CD4-positive, alpha-beta memory T cell (primary cell): ENCODE measurements around the gene A4GALT. TPM values are rescaled to one million over a fixed set of nuclear protein-coding genes. Genes with fewer than 3 reads are reported as not detected.

Source experiments
- CTCF ChIA-PET: fragments of 350-600 bp; sonication (Branson Sonifier 250); formaldehyde crosslinking; loops from one replicate; lab custom pipeline; 2021; ENCODE audit warnings: inconsistent platforms; ENCODE audit not compliant: partially characterized antibody; lab: Charles Lee
- POLR2A ChIA-PET: fragments of 350-600 bp; sonication (Branson Sonifier 250); formaldehyde crosslinking; loops from one replicate; lab custom pipeline; 2021; ENCODE audit not compliant: partially characterized antibody; lab: Charles Lee
- DNase-seq, 5 donors: peaks; one replicate each; pipeline versions ENCODE4 v3.0.0 to v3.0.0-alpha.2; 2020 to 2022; ENCODE audit warnings: mixed read lengths in 1 of 5
- H3K27ac ChIP-seq: one replicate; pipeline ENCODE4 v1.7.0; 2013; ENCODE audit warnings: low read depth, low read length
- H3K27me3 ChIP-seq: 2 replicates; pipeline ENCODE4 v1.7.0; 2013; ENCODE audit warnings: mild to moderate bottlenecking, low read length, moderate library complexity; ENCODE audit not compliant: insufficient read depth
- H3K36me3 ChIP-seq: 2 replicates; pipeline ENCODE4 v1.7.0; 2013; ENCODE audit warnings: mild to moderate bottlenecking, low read length, moderate library complexity; ENCODE audit not compliant: insufficient read depth
- H3K4me1 ChIP-seq: 2 replicates; pipeline ENCODE4 v1.7.0; 2013; ENCODE audit warnings: mild to moderate bottlenecking, low read length, moderate library complexity; ENCODE audit not compliant: insufficient read depth
- H3K4me3 ChIP-seq, 2 donors: one replicate each; pipeline ENCODE4 v1.7.0; 2013; ENCODE audit warnings: low read length in 2 of 2, mild to moderate bottlenecking in 1 of 2
- H3K9me3 ChIP-seq, 2 donors: one replicate each; pipeline ENCODE4 v1.7.0; 2013; ENCODE audit warnings: low read length in 2 of 2, control low read depth in 1 of 2; ENCODE audit not compliant: control insufficient read depth in 1 of 2
- H3K27ac Mint-ChIP-seq, 7 donors: one replicate each; pipeline ENCODE4 v1.8.0; 2020 to 2021; ENCODE audit warnings: mixed read lengths in 7 of 7, mild to moderate bottlenecking in 6 of 7, inconsistent platforms in 3 of 7, moderate library complexity in 3 of 7
- H3K27me3 Mint-ChIP-seq, 2 donors: one replicate each; pipeline ENCODE4 v1.8.0; 2020 to 2021; ENCODE audit warnings: mixed read lengths in 2 of 2
- H3K36me3 Mint-ChIP-seq, 2 donors: one replicate each; pipeline ENCODE4 v1.8.0; 2020 to 2021; ENCODE audit warnings: mixed read lengths in 2 of 2, inconsistent platforms in 1 of 2, mild to moderate bottlenecking in 1 of 2
- H3K4me1 Mint-ChIP-seq, 4 donors: one replicate each; pipeline ENCODE4 v1.8.0; 2020 to 2021; ENCODE audit warnings: mixed read lengths in 4 of 4, mild to moderate bottlenecking in 1 of 4
- H3K4me3 Mint-ChIP-seq, 8 donors: one replicate each; pipeline ENCODE4 v1.8.0; 2020 to 2021; ENCODE audit warnings: mixed read lengths in 8 of 8, mild to moderate bottlenecking in 7 of 8, moderate library complexity in 6 of 8, inconsistent platforms in 3 of 8
- H3K9me3 Mint-ChIP-seq, 8 donors: one replicate each; pipeline ENCODE4 v1.8.0; 2020 to 2021; ENCODE audit warnings: mixed read lengths in 8 of 8, mild to moderate bottlenecking in 5 of 8, inconsistent platforms in 3 of 8, moderate library complexity in 1 of 8
- intact Hi-C: fragments of 100-400 bp; cut with micrococcal nuclease; formaldehyde crosslinking; loops from one replicate; pipeline ENCODE4 v1.15.1; 2023
- polyA plus RNA-seq, 2 donors: library from polyadenylated mRNA; unstranded; fragments of 300-500 nt; fragmentation: Illumina TruSeq; gene quantifications; one replicate each; pipeline ENCODE4 v1.2.3, GENCODE V29; 2021
- total RNA-seq, 2 experiments: library from RNA; stranded (reverse); gene quantifications; one replicate each; pipeline ENCODE4 v1.2.3, GENCODE V29; 2021

A4GALT gene
- total and polyA plus RNA-seq, 4 experiments from 2014 or later, result 0.15 TPM; not detected in 3

DNA sequence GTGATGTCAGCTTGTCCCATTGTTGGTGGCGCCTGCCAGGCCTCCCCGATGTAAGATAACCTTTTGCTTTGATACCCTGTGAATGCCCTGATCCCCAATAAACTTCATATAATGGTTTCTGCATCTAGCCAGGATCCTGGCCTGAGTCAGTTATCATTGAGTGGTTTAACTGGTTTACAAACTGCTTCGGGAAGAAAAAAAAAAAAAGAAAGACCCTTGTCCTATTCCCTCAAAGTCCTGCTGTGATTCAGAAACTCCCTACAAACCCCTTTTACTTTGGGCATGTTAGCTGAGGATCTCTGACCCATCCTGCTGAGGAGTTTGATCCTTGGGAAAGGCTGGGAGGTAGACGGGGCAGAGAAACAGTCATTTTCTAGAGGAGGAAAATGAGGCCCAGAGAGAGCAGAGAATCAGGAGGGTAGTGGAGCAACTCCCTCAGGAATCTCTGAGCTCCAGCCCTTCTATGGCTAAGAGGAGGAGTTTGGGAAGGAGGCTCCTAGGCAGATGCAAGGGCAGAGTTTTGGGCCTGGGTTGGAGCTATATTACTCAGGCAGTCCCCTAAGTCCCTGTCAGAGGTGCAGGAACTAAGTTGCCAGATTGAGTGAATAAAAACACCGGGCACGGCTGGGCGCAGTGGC, 66.1 kb downstream of the A4GALT start:
- Mint-ChIP-seq H3K4me1 (no peaks in the 10 kb centered on the region), H3K27ac (no peak overlapping the region), H3K27me3 (peaks cover 2 to 3% of the 10 kb centered on the region in 2 donors), H3K9me3 (no peaks in the 10 kb centered on the region), H3K4me3 (no peak overlapping the region), H3K36me3 (no peaks in the 10 kb centered on the region)
- Histone ChIP-seq H3K27ac (no peak overlapping the region), H3K27me3 (no peaks in the 10 kb centered on the region), H3K4me1 (peaks cover 4% of the 10 kb centered on the region), H3K36me3 (no peaks in the 10 kb centered on the region), H3K9me3 (no peaks in the 10 kb centered on the region), H3K4me3 (no peak overlapping the region)
- CTCF ChIA-PET, result interaction anchor here (2.1 kb wide), 1 partner anchor 9 kb away, joined by 7 read pairs; no protein-coding TSS in a partner anchor
- POLR2A ChIA-PET, result interaction anchor here (0.9 kb wide), 1 partner anchor 10 kb away, joined by 4 read pairs; no protein-coding TSS in a partner anchor
- intact Hi-C loops, result no loop called here
- DNase-seq, result no peak

DNA sequence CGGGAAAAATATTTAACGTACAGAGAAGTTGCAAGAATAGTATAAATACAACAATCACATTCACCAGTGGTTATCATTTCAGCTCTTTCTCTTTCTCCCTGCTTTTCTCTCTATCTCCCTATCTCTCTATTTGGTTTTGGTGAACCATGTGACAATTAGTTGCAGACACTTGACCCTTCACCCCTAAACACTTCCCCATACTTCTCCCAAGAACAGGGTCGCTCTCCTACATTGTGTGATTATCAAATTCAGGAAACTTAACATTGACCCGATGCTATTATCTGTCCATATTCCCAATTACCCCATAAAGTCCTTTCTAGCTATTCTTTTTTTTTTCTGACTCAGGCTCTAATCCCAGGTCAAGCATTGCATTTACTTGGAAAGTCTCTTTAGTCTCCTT, 66.7 kb downstream of the A4GALT start:
- H3K36me3 Mint-ChIP-seq, result no peaks in the 10 kb centered on the region
- no peaks in the 10 kb centered on the region for H3K9me3 Mint-ChIP-seq
- no peaks in the 10 kb centered on the region for H3K36me3 ChIP-seq
- intact Hi-C loops, result no loop called here
- DNase-seq, result no peak
- H3K27ac ChIP-seq, result no peak overlapping the region
- CTCF ChIA-PET, result interaction anchor here (2.1 kb wide), 1 partner anchor 9 kb away, joined by 7 read pairs; no protein-coding TSS in a partner anchor
- H3K4me3 ChIP-seq, result no peak overlapping the region
- no peaks in the 10 kb centered on the region for H3K9me3 ChIP-seq
- H3K27me3 Mint-ChIP-seq, result peaks cover 2 to 3% of the 10 kb centered on the region in 2 donors
- no peaks in the 10 kb centered on the region for H3K27me3 ChIP-seq
- peak overlapping the region in 1 of 8 donors; percentile 55 for H3K4me3 Mint-ChIP-seq
- POLR2A ChIA-PET, result interaction anchor here (0.9 to 1.9 kb wide), 2 partner anchors 10 to 40 kb away, joined by 4 to 7 read pairs; partner anchors contain the start of gene POLDIP3
- H3K4me1 ChIP-seq, result peaks cover 5% of the 10 kb centered on the region
- no peaks in the 10 kb centered on the region for H3K4me1 Mint-ChIP-seq
- H3K27ac Mint-ChIP-seq, result peak overlapping the region in 1 of 7 donors; percentile 11

DNA sequence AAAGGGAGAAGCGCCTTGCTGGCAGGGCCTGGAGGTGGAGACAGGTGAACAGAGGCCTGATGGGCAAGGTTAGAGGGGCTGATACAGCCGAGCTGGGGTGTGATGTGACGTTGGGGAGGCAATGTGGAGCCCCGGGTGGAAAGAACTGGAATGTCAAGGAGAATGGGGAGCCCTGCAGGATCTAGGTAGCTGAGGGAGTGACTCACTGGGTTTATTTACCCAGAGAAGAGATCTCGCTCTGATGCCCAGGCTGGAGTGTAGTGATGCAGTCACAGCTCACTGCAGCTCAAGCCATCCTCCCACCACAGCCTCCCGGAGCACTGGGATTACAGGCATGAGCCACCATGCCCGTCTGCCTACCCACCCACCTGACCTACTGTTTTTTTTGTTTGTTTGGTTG, 69.5 kb downstream of the A4GALT start:
- peaks cover 29% of the 10 kb centered on the region for H3K4me1 ChIP-seq

DNA sequence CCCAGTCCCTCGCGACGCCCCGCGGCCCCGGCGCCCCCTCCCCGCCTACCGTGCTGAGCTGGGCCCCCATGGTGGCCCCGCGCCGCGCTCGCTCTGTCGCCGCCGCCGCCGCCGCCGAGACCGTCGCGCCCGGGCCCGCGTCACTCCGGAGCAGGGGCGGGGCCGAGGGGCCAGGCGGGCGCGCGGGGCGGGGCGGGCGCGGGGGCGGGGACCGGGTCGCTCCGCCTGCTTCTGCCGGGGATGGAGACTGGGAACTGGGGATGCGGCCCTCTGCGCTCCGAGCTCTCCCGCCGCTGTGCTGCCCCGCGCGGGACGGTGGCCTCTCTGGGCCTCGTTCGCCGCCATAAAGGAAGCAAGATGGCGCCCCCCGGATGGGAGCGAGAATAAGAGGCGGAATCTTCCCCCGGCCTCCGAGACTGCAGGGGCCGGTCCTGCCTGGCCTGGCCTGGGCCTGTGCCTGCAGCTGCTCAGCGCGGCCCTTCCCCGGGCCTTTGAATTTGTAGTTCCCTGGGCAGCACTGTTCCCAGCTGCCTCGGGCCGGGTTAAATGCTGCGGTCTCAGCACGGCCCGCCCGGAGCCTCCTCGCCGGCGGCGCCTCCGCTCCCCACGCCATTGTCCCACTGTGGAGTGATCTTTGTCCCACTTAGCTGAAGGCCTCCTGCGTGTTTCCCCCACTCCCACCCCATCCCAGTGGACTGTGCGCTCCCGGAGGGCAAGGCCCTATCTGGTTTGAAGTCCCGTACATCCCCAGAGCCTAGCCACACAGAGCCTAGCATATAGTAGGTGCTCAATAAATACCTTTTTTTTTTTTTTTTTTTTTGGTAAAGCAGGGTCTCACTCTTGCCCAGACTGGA, 71.2 kb downstream of the A4GALT start, which contains the start of gene CYB5R3:
Gene CYB5R3 (minus strand): TSS at position 147 of the 854 bp plus-strand sequence. CDS start 77 bp downstream, at position 70.
- Mint-ChIP-seq H3K27ac (peak within 1 kb of the TSS; percentile 90 to 100 (median 100)), H3K36me3 (peaks cover 0 to 2% of the 10 kb centered on the region in 2 donors), H3K9me3 (peaks cover 0 to 2% (median 0%) of the 10 kb centered on the region in 8 donors), H3K27me3 (peaks cover 2% of the 10 kb centered on the region in 2 donors), H3K4me1 (peaks cover 10 to 42% (median 25%) of the 10 kb centered on the region in 4 donors), H3K4me3 (peak within 1 kb of the TSS; percentile 98 to 100 (median 99))
- intact Hi-C loops, result loop anchor here (1.0 kb wide), 2 partner anchors 34 to 208 kb away; partner anchors contain the start of gene ARFGAP3
- DNase-seq, result peak; percentile 68 to 77 (median 76)
- no peaks in the 10 kb centered on the region for H3K36me3 ChIP-seq
- no peaks in the 10 kb centered on the region for H3K9me3 ChIP-seq
- POLR2A ChIA-PET, result interaction anchor here (1.0 to 4.9 kb wide), 4 partner anchors 11 to 366 kb away, joined by 4 to 59 read pairs (median 5); partner anchors contain the start of genes PACSIN2 and POLDIP3
- CTCF ChIA-PET, result interaction anchor here (1.3 to 5.3 kb wide), 3 partner anchors 11 to 28 kb away, joined by 3 to 18 read pairs (median 4); no protein-coding TSS in a partner anchor
- H3K27ac ChIP-seq, result peak within 1 kb of the TSS; percentile 69
- H3K4me1 ChIP-seq, result peaks cover 42% of the 10 kb centered on the region
- H3K27me3 ChIP-seq, result no peaks in the 10 kb centered on the region
- peak within 1 kb of the TSS; percentile 67 to 86 for H3K4me3 ChIP-seq

More for the DNA sequence above, 69.5 kb downstream of the A4GALT start:
- Mint-ChIP-seq H3K9me3 (peaks cover 0 to 2% (median 0%) of the 10 kb centered on the region in 8 donors), H3K27me3 (peaks cover 2% of the 10 kb centered on the region in 2 donors), H3K4me1 (peaks cover 5 to 27% (median 16%) of the 10 kb centered on the region in 4 donors), H3K27ac (peak overlapping the region in 2 of 7 donors; percentile 78), H3K4me3 (peak overlapping the region in 3 of 8 donors; percentile 52 to 72 (median 56)), H3K36me3 (peaks cover 0 to 2% of the 10 kb centered on the region in 2 donors)
- no peak for DNase-seq
- ChIA-PET POLR2A (interaction anchor here (4.9 kb wide), 1 partner anchor 36 kb away, joined by 59 read pairs; the partner anchor contains the start of gene POLDIP3), CTCF (interaction anchor here (0.5 to 5.3 kb wide), 2 partner anchors 29 to 125 kb away, joined by 4 to 18 read pairs; no protein-coding TSS in a partner anchor)
- no peak overlapping the region for H3K4me3 ChIP-seq
- intact Hi-C loops, result no loop called here
- H3K36me3 ChIP-seq, result no peaks in the 10 kb centered on the region
- no peaks in the 10 kb centered on the region for H3K27me3 ChIP-seq
- H3K27ac ChIP-seq, result no peak overlapping the region
- no peaks in the 10 kb centered on the region for H3K9me3 ChIP-seq

DNA sequence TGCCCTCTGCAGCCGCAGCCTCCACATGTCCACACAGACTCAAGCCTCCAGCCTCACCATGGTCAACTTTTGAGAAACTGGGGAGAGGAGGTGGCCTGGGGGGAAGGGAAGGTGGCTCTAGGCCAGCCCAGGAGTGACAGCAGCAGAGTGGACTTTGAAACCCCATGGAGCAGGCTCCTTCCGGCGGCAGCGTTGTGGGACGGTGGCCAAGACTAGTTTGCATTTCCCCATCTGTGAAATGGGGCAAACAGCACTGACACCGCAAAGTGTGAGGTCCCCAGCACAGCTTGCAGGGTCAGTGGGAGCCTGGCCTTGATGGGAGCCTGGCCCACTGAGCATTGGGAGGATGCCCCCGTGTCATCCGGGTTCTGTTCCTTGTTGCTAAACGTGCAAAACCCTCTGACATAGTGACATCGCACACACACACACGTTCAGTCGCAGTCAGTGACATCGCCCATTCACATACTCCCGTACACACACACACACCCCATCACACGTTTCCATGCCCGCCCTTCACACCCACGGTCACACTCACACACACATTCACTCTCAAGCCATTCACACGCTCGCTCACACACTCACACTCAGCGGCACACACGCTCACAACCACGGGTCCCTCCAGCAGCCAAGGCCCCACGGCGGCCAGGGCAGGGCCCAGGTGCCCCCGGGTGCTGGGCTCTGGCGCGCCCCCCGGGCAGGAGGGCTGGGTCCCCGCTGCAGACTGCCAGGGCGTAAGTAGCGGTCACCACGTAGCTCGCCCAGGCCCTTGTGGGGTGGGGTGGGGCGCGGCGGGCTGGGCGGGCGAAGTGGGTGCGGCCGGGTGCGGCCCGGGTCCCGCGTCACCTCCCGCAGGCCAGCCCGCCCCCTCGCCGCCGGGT, 72.1 kb downstream of the A4GALT start:
- ChIA-PET POLR2A (interaction anchor here (1.0 to 4.9 kb wide), 4 partner anchors 12 to 366 kb away, joined by 4 to 59 read pairs (median 5); partner anchors contain the start of genes PACSIN2 and POLDIP3), CTCF (interaction anchor here (1.3 to 5.3 kb wide), 3 partner anchors 12 to 27 kb away, joined by 4 to 18 read pairs (median 4); no protein-coding TSS in a partner anchor)
- intact Hi-C loops, result loop anchor here (1.0 kb wide), 2 partner anchors 33 to 209 kb away; partner anchors contain the start of gene ARFGAP3
- peak in 3 of 5 donors; percentile 41 to 58 (median 49) for DNase-seq
- H3K36me3 ChIP-seq, result no peaks in the 10 kb centered on the region
- peak overlapping the region; percentile 90 to 100 (median 100) for H3K27ac Mint-ChIP-seq
- peak overlapping the region; percentile 65 to 86 for H3K4me3 ChIP-seq
- no peaks in the 10 kb centered on the region for H3K27me3 ChIP-seq
- peaks cover 14 to 47% (median 31%) of the 10 kb centered on the region in 4 donors for H3K4me1 Mint-ChIP-seq
- peaks cover 0 to 2% of the 10 kb centered on the region in 2 donors for H3K36me3 Mint-ChIP-seq
- no peaks in the 10 kb centered on the region for H3K27me3 Mint-ChIP-seq
- H3K27ac ChIP-seq, result peak overlapping the region; percentile 69
- peaks cover 50% of the 10 kb centered on the region for H3K4me1 ChIP-seq
- peaks cover 0 to 2% (median 0%) of the 10 kb centered on the region in 8 donors for H3K9me3 Mint-ChIP-seq
- H3K4me3 Mint-ChIP-seq, result peak overlapping the region; percentile 98 to 100 (median 99)
- H3K9me3 ChIP-seq, result no peaks in the 10 kb centered on the region

DNA sequence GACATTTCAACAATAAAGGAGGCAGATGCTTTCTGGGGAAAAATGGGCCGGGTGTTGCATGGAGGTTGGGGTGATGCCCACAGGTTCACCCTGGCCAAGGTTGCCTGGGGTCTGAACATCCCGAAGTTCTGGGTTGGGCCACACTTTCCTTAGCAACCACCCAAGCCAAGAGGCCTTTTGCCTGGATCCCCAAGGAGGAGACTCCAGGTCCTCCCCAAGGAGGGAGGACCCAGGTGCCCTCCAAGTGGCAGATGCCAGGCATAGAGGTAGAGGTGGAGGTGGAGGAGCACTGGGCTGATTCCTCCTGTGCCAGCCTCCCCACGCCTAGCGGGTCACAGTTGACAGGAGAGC, 72.7 kb downstream of the A4GALT start:
- ChIA-PET CTCF (interaction anchor here (1.3 to 5.3 kb wide), 2 partner anchors 16 to 26 kb away, joined by 4 to 18 read pairs; no protein-coding TSS in a partner anchor), POLR2A (interaction anchor here (1.5 to 4.9 kb wide), 2 partner anchors 21 to 33 kb away, joined by 6 to 59 read pairs; partner anchors contain the start of gene POLDIP3)
- peak overlapping the region; percentile 98 to 100 (median 99) for H3K4me3 Mint-ChIP-seq
- H3K27ac ChIP-seq, result peak overlapping the region; percentile 69
- H3K4me1 Mint-ChIP-seq, result peaks cover 14 to 47% (median 31%) of the 10 kb centered on the region in 4 donors
- H3K27ac Mint-ChIP-seq, result peak overlapping the region in 6 of 7 donors; percentile 90 to 100 (median 100)
- H3K36me3 ChIP-seq, result no peaks in the 10 kb centered on the region
- peaks cover 0 to 2% of the 10 kb centered on the region in 2 donors for H3K36me3 Mint-ChIP-seq
- peak overlapping the region in 1 of 2 donors; percentile 65 for H3K4me3 ChIP-seq
- intact Hi-C loops, result no loop called here
- H3K9me3 ChIP-seq, result no peaks in the 10 kb centered on the region
- DNase-seq, result no peak
- no peaks in the 10 kb centered on the region for H3K27me3 Mint-ChIP-seq
- H3K9me3 Mint-ChIP-seq, result peaks cover 0 to 2% (median 0%) of the 10 kb centered on the region in 8 donors
- peaks cover 50% of the 10 kb centered on the region for H3K4me1 ChIP-seq
- no peaks in the 10 kb centered on the region for H3K27me3 ChIP-seq
